ENCODE data around the gene CCNC.

- TF ChIP-seq CTCF (IDR thresholded peaks at IDR 0.05) = no peak
- TF ChIP-seq CEBPB (IDR thresholded peaks at IDR 0.05) = no peak
- TF ChIP-seq HOXA7 (CRISPR knock-in tag; IDR thresholded peaks at IDR 0.05) = no peak
- no peak for TF ChIP-seq NR3C1 (IDR thresholded peaks at IDR 0.05)
- TF ChIP-seq POLR2A (IDR thresholded peaks at IDR 0.05; ENCODE audit: low read length) = no peak
- TF ChIP-seq RAD21 (conservative IDR thresholded peaks at IDR 0.05 in 1 of 2, IDR thresholded peaks at IDR 0.05 in 1 of 2) = no peak
- no peak for TF ChIP-seq MAX (IDR thresholded peaks at IDR 0.05)
- no peak for TF ChIP-seq RARB (CRISPR knock-in tag; IDR thresholded peaks at IDR 0.05)
- no peak for TF ChIP-seq BCL3 (IDR thresholded peaks at IDR 0.05)
Observed at GRCh38 chr6:99550046-99550748, 18.3 kb downstream of the CCNC start.
